ENCODE data around the gene PCK2. TPM values are rescaled to one million over a fixed set of nuclear protein-coding genes. Genes with fewer than 3 reads are reported as not detected.

PCK2 gene
- total and polyA plus RNA-seq, 2 of the 13 experiments (the other 11 are each of a cell fraction or from before 2014, with no cell fraction given): 129 to 272 TPM

- TF ChIP-seq ZNF781 (CRISPR knock-in tag; IDR thresholded peaks at IDR 0.05; ENCODE audit: borderline replicate concordance, not compliant biosample characterization) (no peak), RARA (CRISPR knock-in tag; IDR thresholded peaks at IDR 0.05) (peak; percentile 53), SALL1 (CRISPR knock-in tag; IDR thresholded peaks at IDR 0.05) (peak; percentile 95), ZNF138 (CRISPR knock-in tag; IDR thresholded peaks at IDR 0.05; ENCODE audit: low read depth) (peak; percentile 82; the same call in 1 of the 2 replicates), SRY (CRISPR knock-in tag; IDR thresholded peaks at IDR 0.05) (no peak), PHF21A (CRISPR knock-in tag; IDR thresholded peaks at IDR 0.05) (no peak), ZNF549 (CRISPR knock-in tag; IDR thresholded peaks at IDR 0.05) (peak; percentile 12; the same call in 1 of the 2 replicates), KLF9 (CRISPR knock-in tag; IDR thresholded peaks at IDR 0.05; ENCODE audit: low read depth) (peak; percentile 35; the same call in 1 of the 2 replicates), ZNF629 (CRISPR knock-in tag; conservative IDR thresholded peaks at IDR 0.05) (0 out of 2 replicates have a peak, but pooled peaks have one; percentile 7), ZNF710 (CRISPR knock-in tag; IDR thresholded peaks at IDR 0.05; ENCODE audit: borderline replicate concordance) (peak; percentile 93), TBP (CRISPR knock-in tag; IDR thresholded peaks at IDR 0.05) (peak; percentile 94), ZNF468 (CRISPR knock-in tag; IDR thresholded peaks at IDR 0.05) (no peak), THRA (CRISPR knock-in tag; IDR thresholded peaks at IDR 0.05; ENCODE audit: borderline replicate concordance) (peak; percentile 89; the same call in 1 of the 2 replicates), TEAD3 (CRISPR knock-in tag; optimal IDR thresholded peaks at IDR 0.05; ENCODE audit: borderline replicate concordance) (peak; percentile 62), NFIC (IDR thresholded peaks at IDR 0.05; ENCODE audit: low read length) (no peak), USF2 (IDR thresholded peaks at IDR 0.05; ENCODE audit: low read depth, low read length) (no peak), USF2 (CRISPR knock-in tag; IDR thresholded peaks at IDR 0.05; ENCODE audit: borderline replicate concordance) (no peak), FIP1L1 (IDR thresholded peaks at IDR 0.05; ENCODE audit: borderline replicate concordance, insufficient read depth, low read depth, low read length) (no peak), ZNF256 (CRISPR knock-in tag; conservative IDR thresholded peaks at IDR 0.05) (peak; percentile 43; the same call in 1 of the 2 replicates), ZNF724P (CRISPR knock-in tag; IDR thresholded peaks at IDR 0.05; ENCODE audit: borderline replicate concordance) (peak; percentile 85), SALL2 (CRISPR knock-in tag; IDR thresholded peaks at IDR 0.05) (peak; percentile 77; the same call in 1 of the 2 replicates), ZNF780A (CRISPR knock-in tag; IDR thresholded peaks at IDR 0.05) (no peak), ARNT2 (CRISPR knock-in tag; IDR thresholded peaks at IDR 0.05; ENCODE audit: low read depth) (peak; percentile 94), SMC3 (IDR thresholded peaks at IDR 0.05; ENCODE audit: low read length) (no peak; the same call in 1 of the 2 replicates), ZNF367 (CRISPR knock-in tag; IDR thresholded peaks at IDR 0.05; ENCODE audit: borderline replicate concordance) (peak; percentile 68; the same call in 1 of the 2 replicates)
These were observed 41.9 kb downstream of the PCK2 start, which contains the start of gene PSME1 (continued) for GRCh38 chr14:24135834-24136683.
